ENCODE results near the gene CLDND2.

Gene CLDND2

DNA sequence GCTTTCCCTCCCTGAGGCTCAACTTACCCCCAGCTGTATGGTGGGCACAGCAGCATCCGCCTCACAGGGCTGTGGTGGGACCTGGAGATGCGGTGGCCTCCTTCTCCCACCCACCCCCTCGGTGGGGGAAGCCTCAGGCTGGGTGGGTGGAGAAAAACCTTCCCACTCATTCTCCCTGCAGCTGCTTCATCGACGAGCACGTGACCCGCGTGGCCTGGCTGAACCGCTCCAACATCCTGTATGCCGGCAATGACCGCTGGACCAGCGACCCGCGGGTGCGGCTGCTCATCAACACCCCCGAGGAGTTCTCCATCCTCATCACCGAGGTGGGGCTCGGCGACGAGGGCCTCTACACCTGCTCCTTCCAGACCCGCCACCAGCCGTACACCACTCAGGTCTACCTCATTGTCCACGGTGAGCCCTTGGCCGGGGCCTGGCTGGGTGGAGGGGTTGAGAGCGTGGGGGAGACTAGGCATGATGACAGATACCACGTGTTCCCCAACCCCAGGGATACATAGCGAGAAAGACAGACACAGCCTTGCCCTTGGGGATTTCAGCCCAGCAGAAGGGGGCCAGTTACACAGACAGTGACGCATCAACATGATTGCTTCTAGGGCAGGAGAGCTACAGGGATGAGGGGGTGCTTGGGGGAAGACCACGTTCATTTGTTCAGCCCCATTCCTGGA is 45.2 kb downstream of the CLDND2 start:
- Histone ChIP-seq H3K9ac (ENCODE audit: low read depth, low read length, poor library complexity) (no peak overlapping the region), H3K18ac (ENCODE audit: low read length) (peak overlapping the region; percentile 51), H2BK12ac (ENCODE audit: low read length) (no peak overlapping the region), H3K9me3 (replicated peaks in 1 of 2; ENCODE audit: control insufficient read depth in 2 of 2, insufficient read depth in 1 of 2, low read depth in 1 of 2, low read length in 2 of 2) (peaks cover 0 to 2% of the 10 kb centered on the region in 2 donors), H3K27me3 (ENCODE audit: control insufficient read depth in 3 of 3, insufficient read depth in 3 of 3, low read depth in 1 of 3, low read length in 3 of 3) (peaks cover 0 to 21% (median 3%) of the 10 kb centered on the region in 3 experiments), H3K4ac (ENCODE audit: low read length) (no peak overlapping the region), H3K23ac (ENCODE audit: low read depth, low read length, poor library complexity) (peak overlapping the region; percentile 49), H3K14ac (ENCODE audit: low read length) (no peak overlapping the region), H3K4me2 (ENCODE audit: insufficient read depth, low read length, poor library complexity, severe bottlenecking) (no peak overlapping the region), H3K4me3 (ENCODE audit: low read length in 2 of 2) (no peak overlapping the region), H4K91ac (ENCODE audit: low read depth, low read length, poor library complexity) (no peak overlapping the region), H2BK120ac (ENCODE audit: low read depth, low read length) (no peak overlapping the region), H2BK5ac (ENCODE audit: low read length) (no peak overlapping the region), H2AK5ac (ENCODE audit: low read depth, low read length) (no peak overlapping the region), H3K4me1 (ENCODE audit: control insufficient read depth in 2 of 2, insufficient read depth in 1 of 2, low read depth in 1 of 2, low read length in 2 of 2) (peaks cover 0 to 3% of the 10 kb centered on the region in 2 donors), H3K79me1 (ENCODE audit: low read depth, low read length) (peaks cover 7% of the 10 kb centered on the region), H4K8ac (ENCODE audit: low read depth, low read length) (no peak overlapping the region), H3K36me3 (replicated peaks in 1 of 2; ENCODE audit: control insufficient read depth in 2 of 2, insufficient read depth in 2 of 2, low read length in 2 of 2) (no peaks in the 10 kb centered on the region), H2AFZ (ENCODE audit: low read length) (no peak overlapping the region), H3K27ac (replicated peaks; ENCODE audit: low read length) (no peak overlapping the region), H2BK15ac (ENCODE audit: low read length) (no peak overlapping the region)
- no CpG with 5 or more reads among the region's 29 CpGs for WGBS, 2 donors (ENCODE audit: extremely low coverage in 2 of 2, insufficient read length in 2 of 2, insufficient replicate concordance in 1 of 2)
- no peak for DNase-seq (ENCODE audit: low spot score)

- Histone ChIP-seq H4K8ac (ENCODE audit: low read depth, low read length) (no peak overlapping the region), H2AFZ (ENCODE audit: low read length) (no peak overlapping the region), H3K27ac (replicated peaks; ENCODE audit: low read length) (no peak overlapping the region), H2AK5ac (ENCODE audit: low read depth, low read length) (no peak overlapping the region), H3K4me1 (ENCODE audit: control insufficient read depth in 2 of 2, insufficient read depth in 1 of 2, low read depth in 1 of 2, low read length in 2 of 2) (no peaks in the 10 kb centered on the region), H3K9ac (ENCODE audit: low read depth, low read length, poor library complexity) (no peak overlapping the region), H3K4ac (ENCODE audit: low read length) (no peak overlapping the region), H2BK5ac (ENCODE audit: low read length) (no peak overlapping the region), H3K36me3 (replicated peaks in 1 of 2; ENCODE audit: control insufficient read depth in 2 of 2, insufficient read depth in 2 of 2, low read length in 2 of 2) (no peaks in the 10 kb centered on the region), H3K23ac (ENCODE audit: low read depth, low read length, poor library complexity) (peak overlapping the region; percentile 45), H3K4me3 (ENCODE audit: low read length in 2 of 2) (no peak overlapping the region), H2BK15ac (ENCODE audit: low read length) (peak overlapping the region; percentile 47), H3K9me3 (replicated peaks in 1 of 2; ENCODE audit: control insufficient read depth in 2 of 2, insufficient read depth in 1 of 2, low read depth in 1 of 2, low read length in 2 of 2) (peaks cover 0 to 2% of the 10 kb centered on the region in 2 donors), H2BK120ac (ENCODE audit: low read depth, low read length) (no peak overlapping the region), H3K18ac (ENCODE audit: low read length) (peak overlapping the region; percentile 33), H3K79me1 (ENCODE audit: low read depth, low read length) (peaks cover 7% of the 10 kb centered on the region), H3K14ac (ENCODE audit: low read length) (peak overlapping the region; percentile 91), H3K27me3 (ENCODE audit: control insufficient read depth in 3 of 3, insufficient read depth in 3 of 3, low read depth in 1 of 3, low read length in 3 of 3) (peaks cover 0 to 19% (median 0%) of the 10 kb centered on the region in 3 experiments), H2BK12ac (ENCODE audit: low read length) (peak overlapping the region; percentile 50), H4K91ac (ENCODE audit: low read depth, low read length, poor library complexity) (no peak overlapping the region), H3K4me2 (ENCODE audit: insufficient read depth, low read length, poor library complexity, severe bottlenecking) (no peak overlapping the region)
- DNase-seq (ENCODE audit: low spot score), result no peak
- WGBS, 2 donors (ENCODE audit: extremely low coverage in 2 of 2, insufficient read length in 2 of 2, insufficient replicate concordance in 1 of 2), result no CpG with 5 or more reads among the region's 14 CpGs
Measured at GRCh38 chr19:51321799-51322198, 47.0 kb downstream of the CLDND2 start.

DNA sequence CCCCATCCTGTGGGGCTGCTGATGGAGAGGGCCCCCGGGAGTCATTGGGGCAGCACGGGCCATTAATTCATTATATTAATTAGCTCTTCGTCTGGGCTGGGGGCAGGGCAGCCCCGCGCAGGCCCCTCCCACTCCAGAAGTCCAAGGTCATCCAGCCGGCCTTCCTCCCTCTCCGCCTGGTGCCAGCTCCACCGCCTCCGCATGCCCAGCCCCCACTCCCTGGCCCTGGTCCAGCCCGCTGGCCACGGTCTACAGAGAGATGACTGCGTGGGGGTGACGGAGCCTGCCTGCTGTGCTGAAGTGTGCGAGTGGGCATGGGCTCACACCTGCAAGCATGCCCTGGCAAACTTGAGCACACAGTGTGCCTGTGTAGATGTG is 48.5 kb downstream of the CLDND2 start:
- H2AK5ac ChIP-seq (ENCODE audit: low read depth, low read length), result peak overlapping the region; percentile 60
- H3K4me2 ChIP-seq (ENCODE audit: insufficient read depth, low read length, poor library complexity, severe bottlenecking), result no peak overlapping the region
- no peaks in the 10 kb centered on the region for H3K36me3 ChIP-seq (replicated peaks in 1 of 2; ENCODE audit: control insufficient read depth in 2 of 2, insufficient read depth in 2 of 2, low read length in 2 of 2)
- DNase-seq (ENCODE audit: low spot score), result no peak
- no peak overlapping the region for H2BK5ac ChIP-seq (ENCODE audit: low read length)
- no peak overlapping the region for H3K27ac ChIP-seq (replicated peaks; ENCODE audit: low read length)
- peaks cover 0 to 2% of the 10 kb centered on the region in 2 donors for H3K9me3 ChIP-seq (replicated peaks in 1 of 2; ENCODE audit: control insufficient read depth in 2 of 2, insufficient read depth in 1 of 2, low read depth in 1 of 2, low read length in 2 of 2)
- H3K9ac ChIP-seq (ENCODE audit: low read depth, low read length, poor library complexity), result no peak overlapping the region
- H4K8ac ChIP-seq (ENCODE audit: low read depth, low read length), result no peak overlapping the region
- peak overlapping the region; percentile 52 for H3K18ac ChIP-seq (ENCODE audit: low read length)
- no peak overlapping the region for H3K23ac ChIP-seq (ENCODE audit: low read depth, low read length, poor library complexity)
- peaks cover 7% of the 10 kb centered on the region for H3K79me1 ChIP-seq (ENCODE audit: low read depth, low read length)
- WGBS, 2 donors (ENCODE audit: extremely low coverage in 2 of 2, insufficient read length in 2 of 2, insufficient replicate concordance in 1 of 2), result no CpG with 5 or more reads among the region's 14 CpGs
- H4K91ac ChIP-seq (ENCODE audit: low read depth, low read length, poor library complexity), result no peak overlapping the region
- no peak overlapping the region for H3K4ac ChIP-seq (ENCODE audit: low read length)
- no peak overlapping the region for H2BK15ac ChIP-seq (ENCODE audit: low read length)
- no peak overlapping the region for H2BK12ac ChIP-seq (ENCODE audit: low read length)
- H3K4me1 ChIP-seq (ENCODE audit: control insufficient read depth in 2 of 2, insufficient read depth in 1 of 2, low read depth in 1 of 2, low read length in 2 of 2), result no peaks in the 10 kb centered on the region
- no peak overlapping the region for H3K4me3 ChIP-seq (ENCODE audit: low read length in 2 of 2)
- peaks cover 0 to 12% (median 0%) of the 10 kb centered on the region in 3 experiments for H3K27me3 ChIP-seq (ENCODE audit: control insufficient read depth in 3 of 3, insufficient read depth in 3 of 3, low read depth in 1 of 3, low read length in 3 of 3)
- H2BK120ac ChIP-seq (ENCODE audit: low read depth, low read length), result no peak overlapping the region
- H2AFZ ChIP-seq (ENCODE audit: low read length), result no peak overlapping the region
- peak overlapping the region; percentile 63 for H3K14ac ChIP-seq (ENCODE audit: low read length)

GRCh38 chr19:51319649-51320279 is 49.0 kb downstream of the CLDND2 start:
- peaks cover 0 to 2% of the 10 kb centered on the region in 2 donors for H3K9me3 ChIP-seq (replicated peaks in 1 of 2; ENCODE audit: control insufficient read depth in 2 of 2, insufficient read depth in 1 of 2, low read depth in 1 of 2, low read length in 2 of 2)
- no peak overlapping the region for H3K14ac ChIP-seq (ENCODE audit: low read length)
- no CpG with 5 or more reads among the region's 14 CpGs for WGBS, 2 donors (ENCODE audit: extremely low coverage in 2 of 2, insufficient read length in 2 of 2, insufficient replicate concordance in 1 of 2)

More at GRCh38 chr19:51319649-51320279, 49.0 kb downstream of the CLDND2 start:
- peak overlapping the region; percentile 60 for H2AK5ac ChIP-seq (ENCODE audit: low read depth, low read length)
- peaks cover 0 to 12% (median 0%) of the 10 kb centered on the region in 3 experiments for H3K27me3 ChIP-seq (ENCODE audit: control insufficient read depth in 3 of 3, insufficient read depth in 3 of 3, low read depth in 1 of 3, low read length in 3 of 3)
- no peak overlapping the region for H3K4me2 ChIP-seq (ENCODE audit: insufficient read depth, low read length, poor library complexity, severe bottlenecking)
- H3K27ac ChIP-seq (replicated peaks; ENCODE audit: low read length), result no peak overlapping the region
- no peak overlapping the region for H2BK5ac ChIP-seq (ENCODE audit: low read length)
- H3K36me3 ChIP-seq (replicated peaks in 1 of 2; ENCODE audit: control insufficient read depth in 2 of 2, insufficient read depth in 2 of 2, low read length in 2 of 2), result no peaks in the 10 kb centered on the region
- H3K79me1 ChIP-seq (ENCODE audit: low read depth, low read length), result peaks cover 7% of the 10 kb centered on the region
- H3K23ac ChIP-seq (ENCODE audit: low read depth, low read length, poor library complexity), result peak overlapping the region; percentile 61
- H4K8ac ChIP-seq (ENCODE audit: low read depth, low read length), result no peak overlapping the region
- H3K9ac ChIP-seq (ENCODE audit: low read depth, low read length, poor library complexity), result peak overlapping the region; percentile 55
- H3K4ac ChIP-seq (ENCODE audit: low read length), result no peak overlapping the region
- no peak overlapping the region for H4K91ac ChIP-seq (ENCODE audit: low read depth, low read length, poor library complexity)
- DNase-seq (ENCODE audit: low spot score), result no peak
- H2BK12ac ChIP-seq (ENCODE audit: low read length), result no peak overlapping the region
- no peak overlapping the region for H3K18ac ChIP-seq (ENCODE audit: low read length)
- no peak overlapping the region for H2AFZ ChIP-seq (ENCODE audit: low read length)
- H3K4me1 ChIP-seq (ENCODE audit: control insufficient read depth in 2 of 2, insufficient read depth in 1 of 2, low read depth in 1 of 2, low read length in 2 of 2), result no peaks in the 10 kb centered on the region
- no peak overlapping the region for H2BK15ac ChIP-seq (ENCODE audit: low read length)
- H2BK120ac ChIP-seq (ENCODE audit: low read depth, low read length), result no peak overlapping the region
- peak overlapping the region in 1 of 2 donors; percentile 22 for H3K4me3 ChIP-seq (ENCODE audit: low read length in 2 of 2)

All from neuronal stem cell (in vitro differentiated cells).